Measurements from ENCODE around the gene TIAM1. TPM values are rescaled to one million over a fixed set of nuclear protein-coding genes. Genes with fewer than 3 reads are reported as not detected.

The TIAM1 gene
- total RNA-seq, 1 donor, result 16.3 TPM

GRCh38 chr21:31329456-31330143 is 14.5 kb downstream of the TIAM1 start:
- no peaks in the 10 kb centered on the region for H3K36me3 ChIP-seq (ENCODE audit: insufficient read depth, low read length)
- peaks cover 10% of the 10 kb centered on the region for H3K4me1 ChIP-seq (ENCODE audit: insufficient read depth, low read length)
- no peak for DNase-seq (ENCODE audit: insufficient read length, low spot score, missing footprints)
- H2AFZ ChIP-seq (ENCODE audit: low read length), result no peak overlapping the region
- H3K27ac ChIP-seq (ENCODE audit: low read depth, low read length), result no peak overlapping the region
- H4K20me1 ChIP-seq (ENCODE audit: insufficient read depth, low read length), result no peaks in the 10 kb centered on the region
- no peaks in the 10 kb centered on the region for H3K27me3 ChIP-seq (ENCODE audit: insufficient read depth, low read length)
- no peaks in the 10 kb centered on the region for H3K9me3 ChIP-seq (ENCODE audit: low read depth, low read length)
- H3K4me2 ChIP-seq (ENCODE audit: insufficient read depth, low read length), result no peak overlapping the region
- no peak overlapping the region for H3K4me3 ChIP-seq (ENCODE audit: insufficient read depth, low read length)
- no peaks in the 10 kb centered on the region for H3K79me2 ChIP-seq (ENCODE audit: insufficient read depth, low read length)
- no peak for TF ChIP-seq CTCF (IDR thresholded peaks at IDR 0.05; ENCODE audit: extremely low read depth, low read depth, low read length)

GRCh38 chr21:31326522-31327242 is 17.4 kb downstream of the TIAM1 start:
- Histone ChIP-seq H3K27ac (ENCODE audit: low read depth, low read length) (no peak overlapping the region), H3K4me3 (ENCODE audit: insufficient read depth, low read length) (peak overlapping the region; percentile 51), H3K4me1 (ENCODE audit: insufficient read depth, low read length) (peaks cover 6% of the 10 kb centered on the region), H3K79me2 (ENCODE audit: insufficient read depth, low read length) (no peaks in the 10 kb centered on the region), H4K20me1 (ENCODE audit: insufficient read depth, low read length) (no peaks in the 10 kb centered on the region), H3K27me3 (ENCODE audit: insufficient read depth, low read length) (no peaks in the 10 kb centered on the region), H3K4me2 (ENCODE audit: insufficient read depth, low read length) (peak overlapping the region; percentile 67), H3K9me3 (ENCODE audit: low read depth, low read length) (no peaks in the 10 kb centered on the region), H2AFZ (ENCODE audit: low read length) (peak overlapping the region; percentile 8), H3K36me3 (ENCODE audit: insufficient read depth, low read length) (no peaks in the 10 kb centered on the region)
- TF ChIP-seq CTCF (IDR thresholded peaks at IDR 0.05; ENCODE audit: extremely low read depth, low read depth, low read length), result no peak
- peak; percentile 83 for DNase-seq (ENCODE audit: insufficient read length, low spot score, missing footprints)

GRCh38 chr21:31318971-31319370 is 25.1 kb downstream of the TIAM1 start:
- no peaks in the 10 kb centered on the region for H3K36me3 ChIP-seq (ENCODE audit: insufficient read depth, low read length)
- no peak overlapping the region for H2AFZ ChIP-seq (ENCODE audit: low read length)
- no peak for TF ChIP-seq CTCF (IDR thresholded peaks at IDR 0.05; ENCODE audit: extremely low read depth, low read depth, low read length)
- H3K79me2 ChIP-seq (ENCODE audit: insufficient read depth, low read length), result no peaks in the 10 kb centered on the region
- no peak overlapping the region for H3K4me2 ChIP-seq (ENCODE audit: insufficient read depth, low read length)
- H3K9me3 ChIP-seq (ENCODE audit: low read depth, low read length), result no peaks in the 10 kb centered on the region
- H3K4me3 ChIP-seq (ENCODE audit: insufficient read depth, low read length), result no peak overlapping the region
- H3K27ac ChIP-seq (ENCODE audit: low read depth, low read length), result no peak overlapping the region
- H4K20me1 ChIP-seq (ENCODE audit: insufficient read depth, low read length), result no peaks in the 10 kb centered on the region
- no peaks in the 10 kb centered on the region for H3K27me3 ChIP-seq (ENCODE audit: insufficient read depth, low read length)
- H3K4me1 ChIP-seq (ENCODE audit: insufficient read depth, low read length), result peaks cover 11% of the 10 kb centered on the region
- peak; percentile 21 for DNase-seq (ENCODE audit: insufficient read length, low spot score, missing footprints)

GRCh38 chr21:31317688-31318087 is 26.4 kb downstream of the TIAM1 start:
- TF ChIP-seq CTCF (IDR thresholded peaks at IDR 0.05; ENCODE audit: extremely low read depth, low read depth, low read length), result no peak
- DNase-seq (ENCODE audit: insufficient read length, low spot score, missing footprints), result no peak
- Histone ChIP-seq H3K27ac (ENCODE audit: low read depth, low read length) (no peak overlapping the region), H3K79me2 (ENCODE audit: insufficient read depth, low read length) (no peaks in the 10 kb centered on the region), H3K4me1 (ENCODE audit: insufficient read depth, low read length) (peaks cover 11% of the 10 kb centered on the region), H3K9me3 (ENCODE audit: low read depth, low read length) (no peaks in the 10 kb centered on the region), H3K4me3 (ENCODE audit: insufficient read depth, low read length) (no peak overlapping the region), H4K20me1 (ENCODE audit: insufficient read depth, low read length) (no peaks in the 10 kb centered on the region), H3K36me3 (ENCODE audit: insufficient read depth, low read length) (no peaks in the 10 kb centered on the region), H3K27me3 (ENCODE audit: insufficient read depth, low read length) (no peaks in the 10 kb centered on the region), H3K4me2 (ENCODE audit: insufficient read depth, low read length) (no peak overlapping the region), H2AFZ (ENCODE audit: low read length) (no peak overlapping the region)
